ENCODE data around the gene KLKB1.

DNA sequence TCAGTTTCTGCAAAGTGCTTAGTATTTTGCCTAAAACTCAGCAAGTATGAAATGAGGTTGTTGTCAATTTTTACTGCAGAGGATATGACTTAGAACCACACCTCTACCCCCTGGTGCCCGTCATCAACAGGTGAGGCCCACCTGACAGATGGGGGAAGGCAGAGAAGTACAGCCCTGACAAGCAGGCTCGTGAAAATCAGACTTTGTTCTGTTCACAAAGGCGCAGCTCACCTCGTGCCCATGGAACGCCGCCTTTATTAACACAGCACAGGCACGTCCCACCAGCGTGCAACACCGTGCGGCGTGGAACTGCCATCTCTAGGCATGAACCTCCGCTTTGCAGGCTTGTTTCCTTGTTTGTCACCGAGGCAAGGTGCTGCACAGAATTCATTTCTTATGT, 22.6 kb upstream of the KLKB1 start:
- TF ChIP-seq, protein P1, sequence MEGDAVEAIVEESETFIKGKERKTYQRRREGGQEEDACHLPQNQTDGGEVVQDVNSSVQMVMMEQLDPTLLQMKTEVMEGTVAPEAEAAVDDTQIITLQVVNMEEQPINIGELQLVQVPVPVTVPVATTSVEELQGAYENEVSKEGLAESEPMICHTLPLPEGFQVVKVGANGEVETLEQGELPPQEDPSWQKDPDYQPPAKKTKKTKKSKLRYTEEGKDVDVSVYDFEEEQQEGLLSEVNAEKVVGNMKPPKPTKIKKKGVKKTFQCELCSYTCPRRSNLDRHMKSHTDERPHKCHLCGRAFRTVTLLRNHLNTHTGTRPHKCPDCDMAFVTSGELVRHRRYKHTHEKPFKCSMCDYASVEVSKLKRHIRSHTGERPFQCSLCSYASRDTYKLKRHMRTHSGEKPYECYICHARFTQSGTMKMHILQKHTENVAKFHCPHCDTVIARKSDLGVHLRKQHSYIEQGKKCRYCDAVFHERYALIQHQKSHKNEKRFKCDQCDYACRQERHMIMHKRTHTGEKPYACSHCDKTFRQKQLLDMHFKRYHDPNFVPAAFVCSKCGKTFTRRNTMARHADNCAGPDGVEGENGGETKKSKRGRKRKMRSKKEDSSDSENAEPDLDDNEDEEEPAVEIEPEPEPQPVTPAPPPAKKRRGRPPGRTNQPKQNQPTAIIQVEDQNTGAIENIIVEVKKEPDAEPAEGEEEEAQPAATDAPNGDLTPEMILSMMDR (IDR thresholded peaks at IDR 0.05) = no peak
- TF ChIP-seq POLR2A (IDR thresholded peaks at IDR 0.05) = no peak

All from right lobe of liver (tissue), 4 donors.